Skeletal muscle tissue (tissue), 4 donors: ENCODE measurements around the gene LRRC59. TPM values are rescaled to one million over a fixed set of nuclear protein-coding genes. Genes with fewer than 3 reads are reported as not detected.

ENCODE experiments used
- H3K27ac ChIP-seq: one replicate; pipeline ENCODE4 v1.7.0; 2013; ENCODE audit warnings: mild to moderate bottlenecking, low read depth, low read length, inconsistent platforms
- H3K27me3 ChIP-seq, 3 donors: one replicate each; pipeline ENCODE4 v1.7.0; 2013; ENCODE audit warnings: low read length in 3 of 3; ENCODE audit not compliant: control insufficient read depth in 3 of 3, insufficient read depth in 3 of 3
- H3K36me3 ChIP-seq, 3 donors: one replicate each; pipeline ENCODE4 v1.7.0; 2013; ENCODE audit warnings: low read length in 3 of 3; ENCODE audit not compliant: control insufficient read depth in 3 of 3, insufficient read depth in 3 of 3
- H3K4me1 ChIP-seq, 3 donors: one replicate each; pipeline ENCODE4 v1.7.0; 2013; ENCODE audit warnings: low read length in 3 of 3, mild to moderate bottlenecking in 3 of 3; ENCODE audit not compliant: control insufficient read depth in 3 of 3, insufficient read depth in 3 of 3
- H3K4me3 ChIP-seq, 3 donors: one replicate each; pipeline ENCODE4 v1.7.0; 2013; ENCODE audit warnings: low read length in 3 of 3
- H3K9ac ChIP-seq, 3 donors: one replicate each; pipeline ENCODE4 v1.7.0; 2013; ENCODE audit warnings: low read length in 3 of 3, mild to moderate bottlenecking in 3 of 3, moderate library complexity in 2 of 3, low read depth in 1 of 3
- H3K9me3 ChIP-seq, 3 donors: one replicate each; pipeline ENCODE4 v1.7.0; 2013; ENCODE audit warnings: low read length in 3 of 3; ENCODE audit not compliant: control insufficient read depth in 3 of 3
- total RNA-seq: library from RNA; depleted of rRNA; stranded (reverse); fragments of >200 nt; gene quantifications from one replicate; pipeline ENCODE4 v1.2.3, GENCODE V29; 2014
- donor health status: Osteomylitis.

Gene LRRC59
- total RNA-seq, 1 donor from 2014 or later, result 43.3 TPM

DNA sequence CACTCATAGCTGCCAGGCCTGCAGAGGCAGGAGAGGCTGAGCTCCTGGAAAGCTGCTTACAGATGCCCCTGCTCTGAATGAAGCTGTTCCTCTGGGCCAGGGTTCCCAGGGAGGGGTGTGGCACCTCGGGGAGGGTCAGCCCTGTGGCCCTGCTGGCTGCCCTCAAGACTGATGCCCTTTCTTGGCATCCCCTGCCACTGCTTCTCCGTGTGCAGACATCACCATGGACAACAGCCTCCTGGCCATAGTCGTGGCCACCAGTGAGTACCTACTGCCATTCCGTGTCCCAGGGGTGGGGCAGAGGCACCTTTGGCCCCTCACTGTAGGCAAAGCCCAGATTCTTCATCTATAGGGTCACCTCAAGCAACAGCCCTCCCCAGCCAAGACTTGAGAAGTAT is 33.3 kb downstream of the LRRC59 start:
- Histone ChIP-seq H3K9ac (no peak overlapping the region), H3K27ac (no peak overlapping the region), H3K9me3 (no peaks in the 10 kb centered on the region), H3K4me3 (no peak overlapping the region), H3K36me3 (peaks cover 37 to 50% (median 48%) of the 10 kb centered on the region in 3 donors), H3K27me3 (no peaks in the 10 kb centered on the region), H3K4me1 (peaks cover 0 to 11% (median 5%) of the 10 kb centered on the region in 3 donors)

DNA sequence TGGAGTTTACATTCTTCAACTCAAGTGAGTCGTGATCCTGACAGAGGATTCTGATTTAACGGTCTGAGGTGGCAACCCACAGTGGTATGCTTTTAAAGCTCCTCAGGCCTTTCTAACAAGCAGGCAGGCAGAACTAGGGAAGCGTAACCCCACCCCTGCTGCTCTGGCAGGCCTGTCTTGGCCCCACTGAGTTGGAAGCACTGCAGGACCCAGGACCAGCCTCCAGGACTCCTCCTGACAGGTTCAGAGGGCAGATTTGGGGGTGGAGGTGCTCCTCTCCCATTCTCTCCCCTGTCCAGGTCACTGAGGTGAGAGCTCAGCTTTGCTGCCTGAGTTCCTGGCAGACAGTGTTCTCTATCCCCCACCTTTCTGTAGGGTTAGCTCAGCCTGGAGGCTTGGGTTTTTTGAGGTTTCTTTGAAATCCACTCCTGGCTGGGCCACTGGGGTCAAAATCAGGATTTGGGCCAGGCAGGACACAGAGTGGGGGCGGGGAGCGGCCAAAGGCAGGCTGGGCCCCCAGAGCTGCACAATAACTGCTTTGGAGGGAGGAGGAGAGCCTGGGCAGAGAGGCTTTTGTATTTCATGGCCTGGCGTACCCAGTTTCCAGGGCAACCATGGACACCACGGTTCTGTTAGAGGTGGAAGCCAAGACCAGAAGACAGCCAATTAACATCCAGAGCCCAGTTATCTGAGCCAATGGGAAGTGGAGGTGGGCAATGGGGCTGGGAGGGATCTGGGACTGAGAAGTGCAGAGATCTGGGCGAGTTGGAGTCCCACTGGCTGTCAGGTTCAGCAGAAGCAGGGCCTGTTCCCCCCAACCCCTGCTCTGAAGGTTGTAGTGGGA is 33.9 kb downstream of the LRRC59 start:
- Histone ChIP-seq H3K4me1 (peaks cover 0 to 11% (median 5%) of the 10 kb centered on the region in 3 donors), H3K4me3 (no peak overlapping the region), H3K27me3 (no peaks in the 10 kb centered on the region), H3K27ac (no peak overlapping the region), H3K36me3 (peaks cover 40 to 50% (median 47%) of the 10 kb centered on the region in 3 donors), H3K9ac (no peak overlapping the region), H3K9me3 (no peaks in the 10 kb centered on the region)

DNA sequence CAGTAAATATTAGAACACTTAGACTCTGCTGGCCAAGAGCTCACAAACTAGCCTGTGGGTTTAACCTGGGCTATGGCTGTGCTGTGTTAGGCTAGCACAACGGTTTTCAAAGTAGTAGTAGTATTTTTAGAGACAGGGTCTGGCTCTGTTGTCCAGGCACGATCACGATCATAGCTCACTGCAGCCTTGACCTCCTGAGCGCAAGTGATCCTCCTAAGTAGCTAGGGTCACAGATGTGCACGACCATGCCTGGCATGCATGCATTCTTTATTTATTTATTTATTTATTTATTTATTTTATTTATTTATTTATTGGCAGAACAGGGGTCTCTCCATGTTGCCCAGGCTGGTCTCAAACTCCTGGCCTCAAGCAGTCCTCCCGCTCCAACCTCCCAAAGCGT is 34.7 kb downstream of the LRRC59 start:
- Histone ChIP-seq H3K27ac (no peak overlapping the region), H3K36me3 (peaks cover 39 to 49% (median 44%) of the 10 kb centered on the region in 3 donors), H3K27me3 (no peaks in the 10 kb centered on the region), H3K9me3 (no peaks in the 10 kb centered on the region), H3K9ac (peak overlapping the region in 1 of 3 donors; percentile 5), H3K4me1 (peaks cover 0 to 11% (median 5%) of the 10 kb centered on the region in 3 donors), H3K4me3 (no peak overlapping the region)

DNA sequence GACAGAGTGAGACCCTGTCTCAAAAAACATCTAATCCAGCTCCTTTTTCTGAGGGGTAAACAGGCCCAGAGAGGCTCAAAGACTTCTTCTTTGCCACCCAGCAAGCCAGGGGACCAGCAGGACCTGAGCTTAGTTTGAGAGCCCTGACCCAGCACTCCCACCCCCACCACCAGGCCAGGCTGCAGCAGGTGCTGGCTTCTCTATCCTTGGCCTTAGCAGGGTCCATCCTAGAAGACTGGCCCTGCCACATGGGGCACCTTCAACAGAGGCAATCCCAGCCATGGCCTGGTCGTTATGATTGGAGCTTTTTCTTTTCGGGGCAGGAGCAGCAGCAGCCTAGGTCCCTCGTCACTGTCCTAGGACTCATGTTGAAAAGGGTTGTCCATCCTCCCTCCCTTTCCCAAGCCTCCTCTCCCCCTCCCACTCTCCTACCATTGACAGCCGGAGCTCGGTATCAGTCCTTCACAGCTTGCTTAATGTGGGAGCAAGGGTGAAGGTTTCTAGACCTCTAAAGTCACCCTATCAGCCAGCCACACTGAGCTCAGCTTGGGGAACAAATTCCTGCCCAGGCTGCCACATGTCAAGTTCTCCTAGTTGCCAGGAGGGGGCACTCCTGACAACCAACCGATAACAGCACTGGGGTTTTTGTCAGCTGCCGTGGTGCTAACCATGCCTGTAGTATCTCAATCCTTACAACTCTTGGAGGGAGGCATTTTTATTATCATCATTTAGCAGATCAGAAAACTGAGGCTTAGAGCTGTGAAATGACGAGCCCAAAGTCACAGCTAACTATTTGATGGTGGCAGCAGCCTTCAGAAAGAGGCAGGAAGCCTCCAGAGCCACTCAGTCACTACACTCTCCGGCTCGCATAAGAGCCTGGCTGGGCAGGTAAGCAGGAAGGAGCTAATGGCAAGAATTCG is 35.5 kb downstream of the LRRC59 start:
- Histone ChIP-seq H3K9me3 (no peaks in the 10 kb centered on the region), H3K27me3 (no peaks in the 10 kb centered on the region), H3K4me3 (no peak overlapping the region), H3K27ac (no peak overlapping the region), H3K9ac (peak overlapping the region in 1 of 3 donors; percentile 33), H3K4me1 (peaks cover 0 to 11% (median 5%) of the 10 kb centered on the region in 3 donors), H3K36me3 (peaks cover 35 to 46% (median 41%) of the 10 kb centered on the region in 3 donors)

DNA sequence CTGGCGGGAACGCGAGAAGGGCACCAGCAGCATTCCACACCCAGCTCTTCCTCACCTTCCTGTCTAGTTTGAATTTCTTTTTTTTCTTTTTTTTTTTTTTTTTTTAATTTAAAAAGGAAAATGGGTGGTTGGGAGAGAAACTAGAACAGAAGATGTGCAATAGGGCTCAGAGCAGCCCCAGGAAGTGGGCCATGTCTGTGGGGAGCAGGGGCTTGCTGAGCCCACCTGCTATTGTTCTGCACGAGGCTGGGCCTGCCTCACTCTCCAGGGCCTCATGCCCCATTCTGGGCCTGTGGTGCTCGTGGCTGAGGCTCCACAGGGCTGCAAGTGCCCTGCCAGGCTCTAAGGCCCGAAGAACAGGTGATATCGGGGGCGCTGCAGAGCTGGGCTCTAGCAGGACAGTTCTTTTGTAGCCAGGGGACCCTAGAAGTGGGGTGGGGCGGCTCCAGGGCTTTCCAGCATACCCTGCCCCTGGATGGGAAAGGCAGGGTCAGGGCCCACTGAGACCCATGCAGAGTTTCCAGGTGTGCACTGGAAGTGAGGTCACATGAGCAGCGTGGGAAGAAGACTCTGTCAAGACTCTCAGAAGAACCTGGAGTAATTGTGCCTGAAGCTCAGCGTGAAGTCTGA is 36.7 kb downstream of the LRRC59 start:
- H3K9ac ChIP-seq, result no peak overlapping the region
- H3K9me3 ChIP-seq, result no peaks in the 10 kb centered on the region
- H3K27ac ChIP-seq, result no peak overlapping the region
- H3K4me1 ChIP-seq, result peaks cover 0 to 11% (median 5%) of the 10 kb centered on the region in 3 donors
- peaks cover 37 to 45% (median 41%) of the 10 kb centered on the region in 3 donors for H3K36me3 ChIP-seq
- no peaks in the 10 kb centered on the region for H3K27me3 ChIP-seq
- no peak overlapping the region for H3K4me3 ChIP-seq

DNA sequence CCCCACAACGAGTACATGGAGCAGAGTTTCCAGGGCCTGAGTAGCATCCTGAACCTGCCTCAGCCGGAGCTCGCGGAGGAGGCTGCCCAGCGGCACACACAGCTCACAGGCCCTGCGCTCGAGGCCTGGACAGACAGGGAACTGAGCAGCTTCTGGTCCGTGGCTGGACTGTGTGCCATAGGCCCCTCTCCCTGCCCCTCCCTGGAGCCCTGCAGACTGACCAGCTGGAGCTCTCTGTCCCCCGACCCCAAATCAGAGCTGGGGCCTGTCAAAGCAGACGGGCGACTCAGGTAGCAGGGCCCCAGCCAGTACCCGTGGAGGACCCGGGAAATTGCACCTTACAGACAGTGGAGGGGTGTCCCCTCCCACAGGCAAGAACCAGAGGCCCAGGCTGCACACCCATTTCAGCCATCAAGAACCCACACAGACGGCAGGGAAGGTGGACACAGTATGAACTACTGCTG is 37.3 kb downstream of the LRRC59 start:
- no peaks in the 10 kb centered on the region for H3K27me3 ChIP-seq
- H3K9ac ChIP-seq, result no peak overlapping the region
- peaks cover 0 to 11% (median 5%) of the 10 kb centered on the region in 3 donors for H3K4me1 ChIP-seq
- H3K9me3 ChIP-seq, result no peaks in the 10 kb centered on the region
- no peak overlapping the region for H3K27ac ChIP-seq
- peaks cover 41 to 46% (median 43%) of the 10 kb centered on the region in 3 donors for H3K36me3 ChIP-seq
- H3K4me3 ChIP-seq, result no peak overlapping the region

DNA sequence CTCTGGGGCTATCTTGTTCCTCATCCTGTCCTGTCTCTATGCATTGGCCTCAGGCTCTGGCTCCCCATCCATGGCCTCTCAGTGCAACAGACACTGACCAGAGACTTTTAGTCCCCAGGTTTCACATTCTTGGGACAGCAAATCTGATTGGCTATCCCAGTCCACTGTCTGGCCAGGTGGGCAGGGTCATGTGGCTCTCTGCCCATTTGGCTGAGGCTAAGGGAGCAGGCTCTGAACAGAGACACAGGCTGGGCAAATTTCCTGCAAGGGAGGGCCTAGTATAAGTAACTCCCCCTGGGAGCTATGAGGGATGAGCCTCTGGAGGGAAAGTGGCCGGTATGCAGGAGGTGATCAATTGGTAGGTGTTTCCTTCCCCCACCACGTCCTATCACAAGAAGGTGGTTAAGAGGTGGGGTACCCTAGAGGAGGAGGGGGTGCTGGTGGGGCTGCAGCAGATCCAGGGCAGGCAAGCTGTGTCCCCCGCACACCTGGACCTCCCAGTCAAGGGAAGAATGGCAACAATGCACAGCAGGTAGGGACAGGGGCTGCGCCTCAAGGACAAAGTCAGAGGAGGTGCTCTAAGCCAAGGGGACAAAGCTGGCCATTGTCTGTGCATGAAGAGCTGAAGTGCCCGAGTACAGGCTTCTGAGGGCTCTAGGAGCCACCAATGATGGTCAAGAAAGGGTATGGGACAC is 38.2 kb downstream of the LRRC59 start:
- Histone ChIP-seq H3K4me3 (no peak overlapping the region), H3K9me3 (no peaks in the 10 kb centered on the region), H3K4me1 (peaks cover 0 to 11% (median 5%) of the 10 kb centered on the region in 3 donors), H3K27ac (no peak overlapping the region), H3K27me3 (no peaks in the 10 kb centered on the region), H3K36me3 (peaks cover 48 to 54% (median 50%) of the 10 kb centered on the region in 3 donors), H3K9ac (no peak overlapping the region)

DNA sequence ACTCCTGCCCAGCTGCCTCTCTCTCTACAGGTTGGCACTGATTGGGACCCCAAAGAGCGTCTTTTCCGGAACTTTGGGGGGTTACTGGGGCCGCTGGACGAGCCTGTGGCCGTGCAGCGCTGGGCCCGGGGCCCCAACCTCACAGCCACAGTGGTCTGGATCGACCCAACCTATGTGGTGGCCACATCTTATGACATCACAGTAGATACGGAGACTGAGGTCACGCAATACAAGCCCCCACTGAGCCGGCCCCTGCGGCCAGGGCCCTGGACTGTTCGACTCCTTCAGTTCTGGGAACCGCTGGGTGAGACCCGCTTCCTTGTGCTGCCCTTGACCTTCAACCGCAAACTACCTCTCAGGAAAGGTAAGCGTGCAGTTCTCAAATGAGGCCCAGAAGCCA is 39.1 kb downstream of the LRRC59 start:
- H3K4me3 ChIP-seq, result no peak overlapping the region
- peaks cover 0 to 7% (median 5%) of the 10 kb centered on the region in 3 donors for H3K4me1 ChIP-seq
- H3K9me3 ChIP-seq, result no peaks in the 10 kb centered on the region
- H3K9ac ChIP-seq, result no peak overlapping the region
- no peak overlapping the region for H3K27ac ChIP-seq
- peaks cover 51 to 55% (median 55%) of the 10 kb centered on the region in 3 donors for H3K36me3 ChIP-seq
- no peaks in the 10 kb centered on the region for H3K27me3 ChIP-seq

DNA sequence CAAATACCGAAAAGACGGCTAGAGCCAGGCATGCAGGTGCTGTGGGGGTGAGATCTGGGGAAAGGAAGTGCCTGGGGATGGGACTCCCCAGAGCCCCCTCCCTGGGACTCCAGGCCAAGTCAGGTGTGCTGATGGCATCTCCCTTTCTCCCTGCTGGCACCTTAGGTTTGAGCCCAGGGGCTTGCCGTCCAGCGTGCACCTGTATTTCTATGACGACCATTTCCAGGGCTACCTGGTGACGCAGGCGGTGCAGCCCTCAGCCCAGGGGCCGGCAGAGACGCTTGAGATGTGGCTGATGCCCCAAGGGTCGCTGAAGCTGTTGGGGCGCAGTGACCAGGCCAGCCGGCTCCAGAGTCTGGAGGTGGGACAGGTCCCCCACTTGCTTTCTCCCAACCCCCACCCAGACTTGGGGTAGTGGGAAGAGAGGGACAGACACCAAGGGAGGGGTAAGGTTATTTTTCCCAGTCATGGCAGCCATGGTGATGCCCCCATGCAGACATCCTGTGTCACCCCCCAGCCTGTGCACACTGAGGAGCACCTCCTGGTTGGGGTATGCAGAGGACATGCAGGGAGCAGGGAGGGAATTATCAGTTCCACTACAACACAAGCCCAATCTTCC is 40.3 kb downstream of the LRRC59 start:
- Histone ChIP-seq H3K9ac (no peak overlapping the region), H3K9me3 (no peaks in the 10 kb centered on the region), H3K36me3 (peaks cover 51 to 55% (median 54%) of the 10 kb centered on the region in 3 donors), H3K4me3 (no peak overlapping the region), H3K27me3 (no peaks in the 10 kb centered on the region), H3K4me1 (peaks cover 0 to 2% (median under 1%) of the 10 kb centered on the region in 3 donors), H3K27ac (no peak overlapping the region)
